Epidermal melanocyte (primary cell): Measurements from ENCODE around the gene HLA-C.
A peak's percentile ranks its signal among the peaks of the same experiment; 100 is the strongest.
"Not testable (repeated sequence)": the region's sequence is repeated elsewhere in the genome, so short reads cannot be mapped to it uniquely, and the experiment has no call there.

Experiments
- DNase-seq: peaks from one replicate; pipeline ENCODE4 v3.0.0; 2011; ENCODE audit warnings: low spot score; ENCODE audit not compliant: insufficient read length

Gene HLA-C

DNA sequence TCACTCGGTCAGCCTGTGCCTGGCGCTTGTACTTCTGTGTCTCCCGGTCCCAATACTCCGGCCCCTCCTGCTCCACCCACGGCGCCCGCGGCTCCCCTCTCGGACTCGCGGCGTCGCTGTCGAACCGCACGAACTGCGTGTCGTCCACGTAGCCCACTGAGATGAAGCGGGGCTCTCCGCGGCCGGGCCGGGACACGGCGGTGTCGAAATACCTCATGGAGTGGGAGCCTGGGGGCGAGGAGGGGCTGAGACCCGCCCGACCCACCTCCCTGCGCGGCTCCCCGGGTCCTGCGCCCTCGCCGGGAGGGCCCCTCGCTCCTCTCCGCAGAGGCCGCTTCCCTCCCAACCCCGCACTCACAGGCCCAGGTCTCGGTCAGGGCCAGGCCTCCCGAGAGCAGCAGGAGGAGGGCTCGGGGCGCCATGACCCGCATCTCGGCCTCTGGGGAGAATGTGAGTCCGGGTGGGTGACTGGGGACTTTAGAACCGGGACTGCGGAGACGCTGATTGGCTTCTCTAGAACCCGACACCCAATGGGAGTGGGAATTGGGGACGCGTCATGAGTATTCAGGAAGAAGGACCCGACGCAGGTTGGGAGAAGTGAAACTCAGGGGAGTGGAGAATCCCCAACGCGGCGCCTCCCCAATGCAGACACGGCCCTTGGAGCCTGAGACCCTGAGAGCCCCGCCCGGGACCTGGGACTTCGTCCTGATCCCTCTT is at the start of gene HLA-C:
Gene HLA-C, minus strand, starts transcription at position 452 of the 717 bp plus-strand sequence. Its CDS starts 21 bp downstream, at position 431.
- DNase-seq: peak; percentile 96

DNA sequence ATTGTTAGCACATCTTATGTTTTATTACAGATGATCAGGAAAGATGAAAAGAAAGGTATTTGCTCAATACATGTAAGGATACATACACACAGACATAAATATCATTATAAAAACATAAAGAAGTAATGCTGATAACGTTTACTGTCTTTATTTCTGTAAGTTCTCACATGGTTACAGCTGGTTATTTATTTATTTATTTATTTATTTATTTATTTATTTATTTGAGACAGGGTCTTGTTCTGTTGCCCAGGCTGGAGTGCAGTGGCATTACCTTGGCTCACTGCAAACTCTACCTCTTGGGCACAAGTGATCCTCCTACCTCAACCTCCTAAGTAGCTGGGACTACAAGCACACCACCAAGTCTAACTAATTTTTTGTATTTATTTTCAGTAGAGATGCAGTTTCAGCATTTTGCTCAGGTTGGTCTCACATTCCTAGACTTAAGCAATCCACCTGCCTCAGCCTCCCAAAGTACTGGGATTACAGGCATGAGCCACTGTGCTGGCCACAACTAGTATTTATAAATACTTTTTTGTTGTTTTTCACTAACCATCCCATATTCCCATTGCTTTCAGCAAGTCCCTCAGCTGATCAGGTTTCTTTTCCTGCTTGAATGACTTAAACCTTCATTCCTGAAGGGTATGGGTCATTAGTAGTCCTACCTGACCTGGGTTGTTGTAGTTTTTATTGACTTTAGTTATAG is 49.3 kb upstream of the HLA-C start:
- no peak for DNase-seq

DNA sequence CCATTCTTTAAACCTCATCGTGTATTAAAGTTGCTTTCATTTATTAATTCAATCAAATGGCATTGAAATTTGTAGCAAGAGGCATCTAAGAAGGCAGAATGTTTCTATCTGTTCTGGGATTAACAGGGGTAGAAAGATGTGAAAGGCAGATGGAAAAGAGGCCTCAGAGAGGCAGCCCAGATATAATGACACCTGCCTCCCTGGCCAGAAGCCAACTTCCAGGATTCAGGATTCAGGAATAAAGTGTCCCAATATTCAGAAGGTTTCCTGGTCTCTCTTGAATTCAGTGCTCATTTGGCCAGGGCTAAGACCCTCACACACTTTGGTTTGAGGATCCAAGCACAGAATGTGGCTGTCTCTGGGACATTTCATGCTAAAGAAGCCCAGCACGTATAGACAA is 45.1 kb upstream of the HLA-C start:
- no peak for DNase-seq

DNA sequence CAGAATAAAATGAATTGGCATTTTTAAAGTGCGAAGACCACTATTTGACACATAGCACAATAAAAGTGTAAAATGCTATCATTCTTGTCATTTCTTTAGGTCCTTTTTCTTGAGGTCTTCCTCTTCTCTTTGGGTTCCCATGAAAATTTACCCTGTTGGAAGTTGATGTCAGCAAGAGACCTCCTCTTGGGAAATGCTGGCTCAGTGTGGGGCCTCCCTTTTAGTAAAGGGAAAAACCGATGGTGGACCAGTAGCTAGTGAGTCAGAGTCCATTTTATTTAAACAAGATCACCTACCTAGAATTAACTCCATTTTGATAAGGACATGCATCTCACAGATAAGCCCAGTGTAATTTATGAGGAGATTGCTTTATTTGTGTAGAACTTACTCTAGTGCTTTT is 37.7 kb upstream of the HLA-C start:
- DNase-seq: no peak

DNA sequence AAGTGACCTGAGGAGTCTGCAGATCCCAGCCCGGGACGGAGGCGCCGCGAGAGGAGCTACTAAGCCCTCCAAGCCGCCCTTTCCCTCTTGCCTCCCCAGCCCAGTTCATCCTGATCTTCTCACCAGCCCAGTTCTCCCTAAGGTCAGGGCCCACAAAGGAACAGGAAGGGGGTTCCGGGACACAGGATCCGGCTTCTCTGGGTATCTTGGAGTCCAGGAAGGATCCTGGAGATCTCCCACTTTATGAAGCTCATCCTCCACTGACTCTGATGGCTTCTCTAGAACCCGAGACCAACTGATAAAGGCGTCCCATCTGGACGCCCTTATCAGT is 36.9 kb upstream of the HLA-C start:
- DNase-seq: no peak

DNA sequence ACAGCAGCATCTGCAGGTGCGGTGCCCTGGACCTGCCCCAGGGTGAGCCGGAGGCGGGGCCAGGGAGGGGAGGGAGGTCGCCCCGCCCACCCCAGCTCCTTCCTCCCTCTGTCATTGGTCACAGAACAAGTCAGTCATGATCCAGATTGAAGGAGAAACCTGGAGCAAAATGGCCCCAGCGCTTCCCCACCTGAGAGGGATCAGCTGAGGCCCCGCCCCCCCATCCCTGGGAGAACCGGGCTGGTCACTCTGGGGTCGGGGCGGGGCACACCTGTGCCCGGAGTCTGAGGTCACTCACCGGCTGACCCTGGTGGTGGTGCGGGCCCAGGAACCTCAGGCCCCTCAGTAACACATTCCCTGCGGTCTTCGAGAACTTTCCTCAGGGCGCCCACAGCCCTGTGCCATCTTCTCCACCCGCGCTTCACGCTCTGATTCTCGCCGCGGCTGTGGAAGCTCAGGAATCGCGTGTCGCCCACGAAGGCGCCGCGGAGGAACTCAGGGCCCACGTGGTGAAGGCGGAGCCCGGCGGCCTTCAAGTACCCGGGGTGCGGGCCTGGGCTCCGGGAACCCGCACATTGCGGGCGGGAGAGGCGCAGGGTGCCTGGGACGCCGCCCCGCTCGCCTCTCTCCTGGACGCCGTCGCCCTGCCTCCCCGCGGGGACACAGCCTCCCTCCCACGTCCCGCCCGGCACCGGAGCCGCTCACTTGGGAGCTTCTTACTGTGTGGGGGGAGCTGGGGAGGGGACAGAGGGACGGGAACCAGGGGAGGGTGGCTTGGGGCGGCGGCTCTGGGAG is 36.4 kb upstream of the HLA-C start:
- DNase-seq: no peak

DNA sequence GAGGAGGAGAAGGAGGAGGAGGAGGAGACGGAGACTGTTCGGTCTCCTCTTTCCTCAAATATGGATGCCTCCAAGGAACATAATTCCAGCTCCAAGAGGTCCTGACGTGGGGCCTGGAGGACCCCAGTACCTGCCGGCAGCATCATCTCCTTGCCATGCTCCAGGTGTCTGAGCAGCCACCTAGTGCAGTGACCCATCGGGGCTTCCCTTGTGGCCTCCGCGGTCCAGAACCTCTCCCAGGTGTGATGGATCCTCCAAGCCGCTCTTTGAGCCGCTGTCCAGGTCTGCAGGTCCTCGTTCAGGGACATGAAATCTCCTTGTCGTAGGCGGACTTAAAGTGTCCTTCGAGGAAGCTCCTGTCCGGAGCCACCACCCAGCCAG is 35.8 kb upstream of the HLA-C start:
- no peak for DNase-seq

DNA sequence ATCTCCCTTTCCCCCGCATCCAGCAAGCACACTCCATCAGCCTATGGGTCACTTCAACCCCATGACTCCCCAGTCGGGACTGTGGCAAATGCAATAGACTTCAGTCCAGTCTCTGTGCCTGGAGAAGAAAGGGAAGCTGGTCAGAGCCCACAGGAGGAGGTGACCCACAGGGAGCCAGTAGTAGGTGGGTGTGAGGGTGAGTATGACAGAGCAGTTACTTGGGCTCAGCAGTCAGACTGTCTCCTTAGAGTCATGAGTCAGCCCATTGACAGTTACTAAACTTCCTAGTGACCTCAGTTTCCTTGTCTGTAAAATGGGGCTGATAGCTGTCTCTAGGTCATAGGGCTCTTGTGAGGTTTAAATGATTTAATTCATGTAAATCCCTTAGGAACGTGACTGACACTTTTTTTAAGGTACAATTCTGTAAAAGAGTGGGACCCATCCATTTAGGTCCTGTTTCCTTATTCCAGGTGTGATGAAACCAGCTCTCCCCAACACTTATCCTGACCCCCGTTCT is 33.9 kb upstream of the HLA-C start:
- DNase-seq: no peak

DNA sequence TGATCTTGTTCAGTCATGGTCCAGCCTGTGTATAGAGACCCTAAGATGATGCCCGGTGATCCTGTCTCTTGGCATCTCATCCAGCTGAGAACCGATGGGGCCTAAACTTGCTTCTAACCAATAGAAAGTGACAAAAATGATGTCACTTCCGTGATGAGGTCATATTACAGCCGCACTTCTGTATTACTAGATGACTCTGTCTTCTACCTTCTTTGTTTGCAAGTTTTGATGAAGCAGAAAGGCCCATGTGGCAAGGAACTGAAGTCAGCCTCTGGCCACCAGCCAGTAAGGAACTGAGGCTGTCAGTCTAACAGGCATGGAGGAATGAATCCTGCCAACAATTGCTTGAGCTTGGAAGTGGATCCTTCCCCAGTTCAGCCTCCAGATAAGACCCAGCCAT is 32.8 kb upstream of the HLA-C start:
- DNase-seq: no peak

DNA sequence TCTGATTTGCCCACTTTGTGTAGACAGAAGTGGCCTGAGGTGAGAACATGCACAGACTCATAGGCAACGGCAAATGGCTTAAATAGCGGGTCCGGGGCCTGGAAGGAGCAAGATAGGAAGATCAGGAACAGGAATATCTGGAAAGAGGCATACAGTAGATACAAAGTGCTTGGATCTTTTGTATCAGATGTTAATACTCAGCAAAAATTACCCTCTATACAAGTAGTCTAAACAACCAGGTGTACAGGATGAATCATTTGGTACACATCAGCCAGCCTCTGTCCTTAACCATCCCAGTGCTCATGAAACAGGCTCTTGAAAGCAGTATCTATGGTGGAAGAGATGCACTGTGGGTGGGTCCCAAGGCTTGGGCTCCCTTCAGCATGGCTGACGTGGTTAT is 28.9 kb upstream of the HLA-C start:
- no peak for DNase-seq

DNA sequence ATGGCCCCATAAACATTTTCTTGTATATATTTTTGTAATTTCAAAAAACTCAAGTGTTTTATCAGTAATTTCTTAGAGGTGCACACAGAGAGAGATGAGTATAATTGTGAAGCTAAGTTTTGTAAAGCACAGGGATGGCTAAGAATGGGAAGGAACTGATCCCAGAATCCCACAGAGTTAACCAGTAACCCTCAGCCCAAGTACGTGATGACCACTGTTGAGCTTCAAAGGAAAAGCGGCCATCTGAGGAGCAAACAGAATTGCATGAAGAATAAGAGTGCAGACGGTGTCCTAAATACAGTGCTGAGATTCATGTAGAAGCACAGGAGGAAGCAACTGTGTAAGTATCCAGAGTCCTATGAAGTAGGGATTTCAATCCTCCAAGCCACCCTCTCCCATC is 28.1 kb upstream of the HLA-C start:
- no peak for DNase-seq

DNA sequence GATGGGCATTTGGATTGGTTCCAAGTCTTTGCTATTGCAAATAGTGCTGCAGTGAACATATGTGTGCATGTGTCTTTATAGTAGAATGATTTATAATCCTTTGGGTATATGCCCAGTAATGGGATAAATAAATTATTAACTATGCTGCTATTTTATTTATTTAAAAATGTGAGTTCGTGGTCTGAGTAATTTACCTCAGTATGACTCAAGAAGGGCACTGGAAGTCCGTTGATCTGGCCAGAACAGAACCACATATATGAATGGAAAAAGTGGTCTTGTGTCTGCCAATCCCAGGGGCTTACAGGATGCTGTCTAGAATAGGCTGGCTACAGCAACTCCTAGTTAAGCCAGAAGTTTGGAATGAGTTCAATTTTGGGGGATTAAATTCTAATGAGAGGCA is 27.6 kb upstream of the HLA-C start:
- no peak for DNase-seq

DNA sequence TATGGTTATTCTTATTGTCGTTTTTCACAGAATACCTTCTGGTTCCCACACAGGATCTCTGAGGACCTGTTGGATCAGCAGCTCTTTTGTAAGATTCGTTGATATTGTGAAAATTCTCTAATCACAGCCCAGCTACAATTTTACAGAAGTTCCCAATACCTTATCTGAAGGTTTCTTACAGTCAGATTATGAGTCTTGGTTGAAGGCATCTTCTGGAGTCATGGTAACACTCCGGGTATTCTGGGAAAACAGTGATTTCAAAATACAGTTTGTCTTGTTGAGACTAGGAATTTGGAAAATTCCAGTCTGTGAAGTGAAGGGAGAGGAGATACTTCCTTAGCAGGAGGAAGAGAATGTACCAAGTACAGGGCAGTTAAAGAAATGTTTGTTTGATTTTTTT is 22.2 kb upstream of the HLA-C start:
- no peak for DNase-seq

DNA sequence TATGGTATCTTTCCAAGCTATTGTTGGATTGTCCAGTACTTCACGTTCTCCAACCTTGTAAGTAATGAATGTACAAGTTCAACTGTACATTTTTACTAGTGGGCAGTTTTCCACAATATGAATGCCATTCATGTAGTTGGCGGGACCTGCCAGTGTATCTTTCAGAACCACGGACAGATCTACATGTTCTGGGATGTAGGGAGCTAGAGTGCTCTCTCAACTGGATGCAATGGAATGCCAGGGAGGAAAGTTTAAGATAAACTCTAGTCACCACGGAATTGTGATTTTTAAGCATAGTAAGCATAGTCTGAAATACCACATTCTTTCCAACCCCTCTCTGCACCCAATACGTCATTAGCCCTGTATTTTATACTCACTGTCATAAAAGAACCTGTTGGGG is 21.5 kb upstream of the HLA-C start:
- DNase-seq: no peak

DNA sequence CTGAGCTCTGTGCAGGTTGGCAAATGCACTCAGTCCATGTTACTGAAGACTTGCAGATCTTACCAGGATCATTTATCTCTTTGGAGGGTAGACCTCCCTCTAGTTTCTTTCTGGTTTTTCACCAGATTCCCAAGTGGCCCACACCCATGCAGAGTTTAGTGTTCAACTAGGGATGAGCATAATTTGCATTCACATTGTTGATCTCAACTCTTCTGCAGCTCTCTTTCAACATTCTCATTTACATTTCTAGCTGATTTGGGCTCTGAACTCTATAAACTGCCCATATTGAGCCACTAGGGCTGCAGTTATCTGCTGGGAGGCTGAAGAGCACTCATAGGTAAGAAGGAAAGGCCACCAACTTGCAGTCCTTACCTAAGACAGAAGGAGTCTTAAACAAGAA is 17.9 kb upstream of the HLA-C start:
- no peak for DNase-seq

DNA sequence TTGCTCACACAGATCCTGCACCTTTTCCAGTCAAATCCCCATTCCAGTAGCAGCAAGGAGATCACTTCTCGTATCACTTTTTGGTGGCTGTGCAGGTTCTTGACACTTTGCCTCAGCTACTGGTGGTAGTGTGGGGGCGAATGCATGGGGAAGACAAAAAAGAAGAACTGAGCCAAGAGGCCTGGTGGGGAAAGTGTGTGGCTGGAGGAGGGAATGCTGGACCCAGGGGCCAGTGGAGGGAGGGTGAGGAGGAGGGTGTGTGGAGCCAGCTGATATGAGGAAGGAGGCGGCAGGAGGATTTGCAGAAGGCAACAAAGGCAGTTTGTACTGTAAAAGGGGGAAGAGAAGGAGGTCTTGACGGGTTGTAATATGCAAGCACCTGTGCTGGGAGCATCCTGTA is 15.7 kb upstream of the HLA-C start:
- no peak for DNase-seq

DNA sequence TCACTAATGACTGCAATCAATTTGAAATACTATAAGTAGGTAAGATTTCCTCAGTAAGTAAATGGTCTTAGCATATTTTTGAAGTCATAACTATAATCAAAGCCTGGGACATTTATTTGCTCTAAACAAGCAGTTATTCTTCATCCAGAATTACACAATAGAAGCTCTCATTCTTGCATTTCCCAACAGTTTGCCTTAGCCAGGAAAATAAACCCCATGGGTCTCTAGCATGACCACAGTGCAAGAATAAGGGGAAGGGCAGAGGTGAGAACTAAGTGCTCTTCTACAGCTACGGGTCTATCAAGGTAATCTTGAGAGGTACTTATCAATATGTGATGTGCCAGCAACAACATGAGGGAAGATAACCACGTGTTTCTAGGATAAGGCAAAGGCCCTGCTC is 14.1 kb upstream of the HLA-C start:
- DNase-seq: no peak

DNA sequence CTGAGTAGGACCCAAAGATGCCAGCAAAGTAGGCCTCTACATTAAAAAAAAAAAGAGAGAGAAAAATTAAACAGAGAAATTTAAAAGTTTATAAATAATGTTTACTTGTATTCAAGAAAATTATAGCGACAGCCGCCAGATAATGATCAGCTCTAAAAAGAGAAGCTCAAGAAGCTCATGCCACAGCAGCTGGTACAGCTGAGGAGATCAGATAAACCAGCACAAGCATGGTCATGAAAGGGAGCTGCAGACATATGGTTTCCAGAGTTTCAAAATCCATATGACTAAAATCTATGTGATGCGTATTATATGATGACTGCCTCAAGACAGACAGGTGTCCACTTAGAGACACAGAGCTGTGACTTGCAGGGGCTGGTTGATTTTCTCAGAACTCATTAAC is 13.6 kb upstream of the HLA-C start:
- DNase-seq: no peak

DNA sequence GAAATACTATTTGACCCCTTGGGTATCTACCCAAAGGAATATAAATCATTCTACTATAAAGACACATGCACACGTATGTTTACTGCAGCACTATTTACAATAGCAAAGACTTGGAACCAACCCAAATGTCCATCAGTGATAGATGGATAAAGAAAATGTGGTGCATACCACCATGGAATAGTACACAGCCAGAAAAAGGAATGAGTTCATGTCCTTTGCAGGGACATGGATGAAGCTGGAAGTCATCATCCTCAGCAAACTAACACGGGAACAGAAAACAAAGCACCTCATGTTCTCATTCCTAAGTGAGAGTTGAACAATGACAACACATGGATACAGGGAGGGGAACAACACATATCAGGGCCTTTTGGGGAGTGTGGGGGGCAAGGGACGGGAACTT is 7.8 kb upstream of the HLA-C start:
- not testable (repeated sequence) for DNase-seq

DNA sequence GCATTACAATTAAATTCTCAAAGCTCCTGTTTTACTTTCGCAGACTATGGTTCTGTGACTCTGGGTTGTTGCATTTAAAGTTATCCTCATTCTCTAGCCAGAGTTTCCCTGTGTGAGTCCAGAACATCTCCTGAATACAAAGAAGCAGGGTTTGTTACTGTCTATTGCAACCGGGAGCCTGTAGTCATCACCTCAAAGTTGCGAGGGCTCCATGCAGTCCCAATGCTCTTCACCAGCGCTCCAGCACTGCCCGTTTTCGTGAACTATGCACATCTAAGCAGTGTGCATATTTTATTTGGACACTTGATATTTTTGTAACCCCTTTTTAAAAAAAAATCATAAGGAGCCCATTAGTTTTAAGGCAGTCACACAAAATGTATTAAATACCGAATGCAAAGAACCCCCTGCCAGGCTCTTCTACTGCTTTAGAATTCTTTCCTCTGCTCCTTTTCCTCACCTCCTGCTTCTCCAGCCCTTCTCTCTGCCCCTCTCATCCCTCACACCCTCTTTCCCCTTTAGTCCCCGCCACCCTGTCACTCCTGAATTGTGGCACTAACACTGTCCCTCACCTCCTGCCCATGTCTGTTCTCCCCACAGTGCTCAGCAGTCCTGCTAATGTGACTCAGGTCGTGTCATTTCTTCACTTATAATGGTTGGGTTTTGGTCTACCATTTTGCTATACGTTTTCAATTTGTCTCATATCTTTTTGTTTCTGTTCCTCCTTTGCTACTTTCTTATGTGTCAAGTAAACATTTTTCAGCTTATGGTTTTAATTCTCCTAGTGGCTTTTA is 1.1 kb upstream of the HLA-C start:
- no peak for DNase-seq

DNA sequence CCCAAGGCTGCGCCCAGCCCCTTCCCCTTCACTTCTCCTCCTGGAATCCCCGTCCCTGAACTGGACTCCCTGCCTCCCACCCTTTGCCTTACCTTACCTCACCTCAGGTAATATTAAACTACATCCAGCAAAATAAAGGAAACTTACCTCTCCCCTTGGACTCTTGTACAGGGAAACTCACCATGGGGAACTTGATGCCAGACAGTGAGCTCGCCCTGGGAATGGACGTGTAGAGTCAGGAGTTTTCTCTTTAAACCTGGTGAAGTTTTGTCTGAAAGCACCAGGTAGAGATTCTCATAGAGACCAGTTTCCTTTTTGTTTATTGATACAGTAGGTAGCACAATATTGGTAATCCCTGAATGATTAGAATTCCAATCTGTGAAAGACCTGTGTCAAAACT is 544 bp upstream of the HLA-C start:
- no peak for DNase-seq
